SKM-1 treated with dmso at 0.1 percent for 144 hours (cell line): Measurements from ENCODE around the gene CERS4.
"Not testable (repeated sequence)": the region's sequence is repeated elsewhere in the genome, so short reads cannot be mapped to it uniquely, and the experiment has no call there.

Experiments
- DNase-seq: peaks from one replicate; lab custom pipeline; 2025; ENCODE audit not compliant: unreplicated experiment; lab: John Stamatoyannopoulos, UW

The CERS4 gene

DNA sequence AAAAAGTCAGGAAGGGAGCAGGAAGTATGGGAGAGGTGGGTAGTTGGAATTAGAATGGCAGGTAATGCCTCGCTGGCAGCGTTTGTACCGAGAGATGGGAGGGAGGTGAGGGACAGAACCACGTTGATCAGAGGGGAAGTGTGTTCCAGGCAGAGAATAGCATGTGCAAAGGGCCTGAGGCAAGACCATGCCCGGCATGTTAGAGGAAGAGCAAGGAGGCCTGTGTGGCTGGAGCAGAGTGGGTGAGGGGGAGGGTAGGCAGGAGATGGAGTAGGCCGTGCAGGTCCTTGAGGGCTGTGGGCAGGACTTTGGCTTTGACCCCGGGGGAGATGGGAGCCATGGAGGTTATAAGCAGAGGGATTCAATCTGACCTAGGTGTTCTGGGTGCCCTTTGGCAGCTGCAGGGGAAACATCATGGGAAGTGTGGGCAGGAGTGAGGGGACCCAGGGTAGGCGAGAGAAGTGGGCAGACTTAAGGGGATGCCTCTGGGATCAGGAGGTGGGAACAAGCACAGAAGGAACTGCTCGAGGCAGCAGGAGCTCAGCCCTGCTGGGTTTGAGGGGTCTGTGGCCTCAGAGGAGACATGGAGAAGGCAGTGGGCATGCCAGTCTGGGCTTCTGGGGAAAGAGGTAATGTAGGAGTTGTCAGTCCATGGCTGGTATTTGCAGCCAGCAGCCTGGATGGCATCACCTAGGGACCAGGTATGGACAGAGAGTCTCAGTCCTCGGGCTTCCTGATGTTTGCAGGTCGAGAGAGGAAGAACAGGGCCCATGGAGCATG is 50.2 kb downstream of the CERS4 start:
- no peak for DNase-seq

DNA sequence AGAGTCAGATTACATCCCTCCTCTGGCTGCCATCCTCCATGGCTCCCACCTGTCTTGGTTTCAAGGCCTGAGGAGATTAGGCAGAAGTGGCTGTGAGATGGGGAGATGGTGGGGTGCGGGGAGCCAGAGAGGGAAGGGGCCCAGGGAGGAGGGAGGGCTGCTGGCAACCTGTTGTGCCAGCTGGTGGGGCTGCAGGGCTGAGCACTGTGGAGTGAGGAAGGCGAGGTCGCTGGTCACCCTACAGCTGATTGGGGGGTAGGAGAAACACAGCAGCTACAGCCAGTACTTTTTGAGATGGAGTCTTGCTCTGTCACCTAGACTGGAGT is 50.7 kb downstream of the CERS4 start:
- no peak for DNase-seq

DNA sequence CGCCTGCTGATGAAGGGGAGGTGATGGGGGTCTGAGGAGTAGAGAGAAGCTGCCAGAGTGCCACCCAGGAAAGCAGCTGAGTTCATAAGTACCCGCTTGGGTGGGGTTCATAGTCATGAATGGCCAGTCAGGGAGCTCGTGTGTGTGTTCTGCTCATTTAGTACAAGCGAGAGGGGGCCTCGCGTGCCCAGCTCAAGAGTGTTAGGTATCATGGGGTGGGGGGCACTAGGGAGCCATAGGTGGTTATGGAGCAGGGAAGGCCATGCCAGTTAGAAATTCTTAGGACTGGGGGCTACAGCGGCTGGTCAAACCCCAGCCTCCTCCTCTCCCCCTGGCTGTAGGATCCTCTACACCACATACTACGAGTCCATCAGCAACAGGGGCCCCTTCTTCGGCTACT is 52.2 kb downstream of the CERS4 start:
- no peak for DNase-seq

DNA sequence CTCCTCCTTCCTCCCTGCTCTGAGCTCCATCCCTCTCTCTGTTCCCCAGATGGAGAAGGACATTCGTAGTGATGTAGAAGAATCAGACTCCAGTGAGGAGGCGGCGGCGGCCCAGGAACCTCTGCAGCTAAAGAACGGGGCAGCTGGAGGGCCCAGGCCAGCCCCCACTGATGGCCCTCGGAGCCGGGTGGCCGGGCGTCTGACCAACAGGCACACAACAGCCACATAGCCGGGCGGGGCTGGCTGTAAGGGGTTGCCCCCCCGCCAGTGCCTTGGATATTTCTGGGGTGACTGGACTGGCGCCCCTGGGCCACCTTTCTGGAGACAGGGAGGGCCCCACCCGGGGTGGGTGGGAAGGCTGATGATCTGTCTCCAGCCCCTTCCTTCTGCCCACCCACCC is 52.7 kb downstream of the CERS4 start:
- DNase-seq, result no peak

DNA sequence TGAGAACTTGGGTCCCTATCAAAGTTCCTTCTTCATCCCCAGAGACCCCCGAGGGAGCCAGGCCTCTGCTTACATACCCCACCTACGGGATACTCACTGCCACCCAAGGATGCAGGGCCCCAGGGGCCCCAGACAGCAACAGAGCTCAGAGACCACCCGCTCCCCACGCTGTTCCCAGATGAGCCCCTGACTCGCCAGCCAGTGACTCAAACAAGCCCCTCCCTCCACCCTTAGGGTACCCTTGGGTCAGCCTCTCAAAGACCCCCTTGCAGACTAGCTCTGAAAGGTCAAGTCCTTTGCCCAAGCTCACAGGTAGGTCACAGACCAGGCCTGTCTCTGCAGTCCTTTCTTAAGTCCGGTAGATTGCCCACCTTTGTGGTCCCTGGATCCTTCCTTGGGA is 53.3 kb downstream of the CERS4 start:
- DNase-seq, result no peak

DNA sequence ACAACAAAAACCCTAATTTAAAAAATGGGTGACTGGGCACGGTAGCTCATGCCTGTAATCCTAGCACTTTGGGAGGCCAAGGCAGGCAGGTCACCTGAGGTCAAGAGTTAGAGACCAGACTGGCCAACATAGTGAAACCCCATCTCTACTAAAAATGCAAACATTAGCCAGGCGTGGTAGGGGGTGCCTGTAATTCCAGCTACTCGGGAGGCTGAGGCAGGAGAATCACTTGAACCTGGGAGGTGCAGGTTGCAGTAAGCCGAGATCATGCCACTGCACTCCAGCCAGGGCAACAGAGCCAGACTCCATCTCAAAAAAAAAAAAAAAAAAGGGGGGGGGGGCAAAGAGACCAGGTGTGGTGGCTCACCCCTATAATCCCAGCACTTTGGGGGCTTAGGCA is 55.1 kb downstream of the CERS4 start:
- DNase-seq, result not testable (repeated sequence)

DNA sequence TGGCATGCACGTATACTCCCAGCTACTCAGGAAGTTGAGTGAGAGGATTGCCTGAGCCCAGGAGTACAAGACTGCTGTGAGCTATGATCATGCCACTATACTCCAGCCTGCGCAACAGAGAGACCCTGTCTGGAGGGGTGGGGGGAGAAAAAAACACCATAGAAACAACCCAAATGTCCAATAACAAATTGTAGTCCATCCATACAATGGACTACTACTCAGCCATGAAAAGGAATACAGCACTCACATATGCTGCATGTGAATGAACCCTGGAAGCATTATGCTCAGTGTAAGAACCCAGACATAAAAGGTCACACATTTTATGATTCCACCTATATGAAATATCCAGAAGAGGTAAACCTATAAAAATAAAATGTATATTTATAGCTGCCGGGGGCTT is 56.7 kb downstream of the CERS4 start:
- no peak for DNase-seq

DNA sequence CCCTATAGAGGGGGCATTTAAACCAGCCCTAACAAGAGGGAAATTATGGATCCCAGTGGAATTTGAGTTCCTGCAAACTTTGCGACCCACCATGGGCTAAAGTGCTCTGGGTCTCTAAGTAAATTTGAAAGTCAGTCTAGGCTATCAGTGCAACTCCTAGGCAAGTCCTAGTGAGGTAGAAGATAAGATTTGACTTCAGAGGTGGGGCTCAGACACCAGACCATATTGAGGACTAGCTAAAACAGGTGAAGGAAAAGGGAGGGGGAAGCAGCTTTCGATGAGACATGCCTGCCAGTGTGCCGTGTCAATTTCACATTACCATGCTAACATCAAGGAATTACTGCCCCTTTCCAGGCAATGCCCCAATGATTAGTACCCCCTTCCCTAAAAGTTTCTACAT is 60.6 kb downstream of the CERS4 start:
- DNase-seq, result no peak

DNA sequence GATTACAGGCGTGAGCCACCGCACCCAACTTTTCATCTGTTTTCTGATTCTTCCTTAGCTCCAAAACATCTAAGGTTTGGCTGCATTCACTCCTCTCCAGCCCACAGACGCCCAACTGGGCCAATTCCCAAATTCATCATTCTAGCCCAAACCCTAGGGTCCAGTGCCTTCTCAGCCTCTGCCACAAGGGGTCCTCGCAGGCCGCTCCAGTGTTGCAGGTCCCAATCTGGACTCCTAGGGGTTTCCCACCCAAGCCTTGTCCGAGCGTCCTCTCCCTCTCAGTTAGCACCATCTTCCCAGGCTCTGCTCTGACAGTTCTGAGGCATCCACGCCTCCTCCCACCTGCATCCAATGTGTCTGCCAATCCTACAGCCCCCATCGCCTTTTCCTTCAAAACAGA is 67.3 kb downstream of the CERS4 start:
- DNase-seq, result not testable (repeated sequence)

DNA sequence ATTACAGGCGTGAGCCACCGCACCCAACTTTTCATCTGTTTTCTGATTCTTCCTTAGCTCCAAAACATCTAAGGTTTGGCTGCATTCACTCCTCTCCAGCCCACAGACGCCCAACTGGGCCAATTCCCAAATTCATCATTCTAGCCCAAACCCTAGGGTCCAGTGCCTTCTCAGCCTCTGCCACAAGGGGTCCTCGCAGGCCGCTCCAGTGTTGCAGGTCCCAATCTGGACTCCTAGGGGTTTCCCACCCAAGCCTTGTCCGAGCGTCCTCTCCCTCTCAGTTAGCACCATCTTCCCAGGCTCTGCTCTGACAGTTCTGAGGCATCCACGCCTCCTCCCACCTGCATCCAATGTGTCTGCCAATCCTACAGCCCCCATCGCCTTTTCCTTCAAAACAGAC is 82.2 kb downstream of the CERS4 start:
- not testable (repeated sequence) for DNase-seq

DNA sequence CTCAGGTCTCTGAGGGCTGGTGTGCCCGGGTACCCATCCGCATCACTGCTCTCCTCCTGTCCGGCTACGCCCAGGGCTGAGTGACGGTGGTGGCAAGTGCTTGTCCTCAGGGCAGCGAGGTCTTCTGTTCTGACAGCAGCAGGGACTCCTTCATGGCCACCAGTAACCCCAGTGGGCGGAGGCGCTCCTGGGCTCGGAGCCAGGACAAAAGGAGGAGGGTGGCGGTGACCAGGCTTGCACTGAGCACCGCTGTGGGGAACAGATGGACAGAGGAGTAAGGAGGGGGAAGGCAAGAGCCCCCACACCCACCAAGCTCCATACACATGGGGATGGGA is 93.2 kb downstream of the CERS4 start:
- DNase-seq, result no peak

DNA sequence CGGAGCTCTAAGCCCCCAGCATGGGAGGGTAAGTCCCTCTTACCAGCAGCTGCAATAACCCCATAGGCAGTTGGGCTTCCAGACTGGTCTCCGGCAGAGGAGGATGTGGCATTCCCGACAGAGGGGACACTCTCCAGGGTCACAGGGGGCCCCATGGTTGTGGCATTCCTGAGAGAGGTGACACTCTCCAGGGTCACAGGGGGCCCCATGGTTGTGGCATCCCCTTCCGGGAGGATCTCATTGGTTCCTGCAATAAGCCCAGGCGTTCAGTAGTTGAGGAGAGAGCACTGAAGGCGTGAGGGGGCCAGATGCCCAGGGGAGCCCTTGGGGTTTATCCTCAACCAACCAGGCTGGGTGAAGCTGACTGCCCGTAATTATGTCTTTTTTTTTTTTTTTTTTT is 93.6 kb downstream of the CERS4 start:
- no peak for DNase-seq

DNA sequence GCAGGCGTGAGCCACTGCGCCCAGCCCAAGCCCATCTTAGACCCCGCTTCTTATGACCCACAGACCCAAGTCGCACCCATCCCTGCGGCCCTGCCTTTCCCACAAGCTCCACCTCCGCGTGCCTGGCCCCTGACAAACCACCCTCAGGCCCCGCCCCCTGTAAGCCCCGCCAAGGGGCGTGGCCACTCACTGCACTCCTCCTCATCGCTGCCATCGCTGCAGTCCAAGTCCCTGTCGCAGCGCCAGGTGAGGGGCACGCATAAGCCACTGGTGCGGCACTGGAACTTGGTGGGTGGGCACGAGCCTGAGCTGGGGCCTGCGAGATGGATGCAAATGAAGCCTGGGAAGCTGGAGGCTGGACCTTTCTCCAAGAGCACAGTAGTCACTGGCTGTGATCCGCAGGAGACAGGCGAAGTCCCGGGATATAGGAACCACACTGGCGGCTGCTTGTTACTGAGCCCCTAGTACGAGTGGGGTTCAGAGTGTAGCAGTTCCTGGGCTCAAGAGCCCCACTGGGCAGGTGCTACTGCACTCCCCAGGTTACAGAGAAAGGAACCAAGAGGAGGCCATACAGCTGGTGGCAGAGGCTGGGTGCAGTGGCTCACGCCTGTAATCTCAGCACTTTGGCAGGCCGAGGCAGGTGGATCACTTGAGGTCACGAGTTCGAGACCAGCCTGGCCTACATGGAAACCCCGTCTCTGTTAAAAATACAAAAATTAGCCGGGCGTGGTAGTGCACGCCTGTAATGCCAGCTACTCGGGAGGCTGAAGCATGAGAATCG is 95.9 kb downstream of the CERS4 start:
- no peak for DNase-seq

DNA sequence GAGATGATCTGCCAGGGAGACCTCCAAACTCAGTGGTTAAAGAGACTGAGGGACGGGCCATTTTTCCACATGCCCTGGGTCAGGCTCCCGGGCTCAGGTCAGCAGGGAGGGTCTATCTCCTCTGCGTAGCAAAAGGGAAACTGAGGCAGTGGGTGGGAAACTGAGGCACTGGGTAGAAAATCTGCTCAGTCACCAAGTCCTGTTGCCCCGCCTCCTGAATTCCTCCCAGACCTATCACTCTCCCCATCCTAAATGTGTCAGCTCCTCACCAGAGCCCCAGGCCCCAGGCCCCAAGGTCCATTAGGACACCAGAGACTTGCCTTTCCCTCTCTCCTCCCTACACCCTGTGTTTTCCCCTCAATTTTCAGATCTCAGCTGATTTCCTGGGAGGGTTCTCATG is 96.6 kb downstream of the CERS4 start:
- no peak for DNase-seq

DNA sequence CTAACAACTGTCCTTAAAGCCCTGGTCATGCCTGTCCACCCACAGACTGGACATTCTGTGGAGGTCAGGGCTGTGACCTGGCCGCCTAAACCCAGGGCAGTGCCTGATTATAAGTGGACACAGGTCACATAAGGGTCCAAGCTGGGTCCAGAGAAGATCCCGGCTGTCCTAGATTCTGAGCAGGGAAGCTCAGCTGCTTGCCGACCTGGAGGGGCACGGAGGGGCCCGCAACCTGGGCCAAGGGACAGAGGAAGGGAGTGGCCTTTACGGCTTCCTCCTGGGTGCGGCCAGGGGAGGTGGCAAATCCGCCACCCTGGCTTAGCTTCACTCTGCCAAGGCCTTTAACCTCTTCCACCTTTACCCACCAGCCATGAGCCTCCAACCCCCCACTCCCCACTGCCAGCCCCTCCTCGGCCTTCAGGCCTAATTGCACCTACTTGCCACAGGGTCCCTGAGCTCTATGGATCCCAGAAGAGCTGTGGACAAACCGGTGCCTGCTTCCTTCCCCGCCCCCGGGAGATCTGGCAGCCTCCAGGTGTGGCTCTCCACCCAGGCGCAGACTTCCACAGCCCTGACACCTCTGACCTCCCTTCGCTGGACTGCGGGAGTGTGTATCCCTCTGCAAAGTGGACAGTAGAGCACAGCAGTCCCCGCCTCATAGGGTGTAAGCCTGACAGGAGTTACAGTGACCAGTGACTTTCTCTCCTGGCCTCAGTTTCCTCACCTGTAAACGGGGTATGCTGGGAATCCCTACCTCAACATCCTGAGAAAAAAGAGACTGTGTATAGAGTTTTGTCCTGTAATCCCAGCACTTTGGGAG is 97.3 kb downstream of the CERS4 start:
- no peak for DNase-seq

DNA sequence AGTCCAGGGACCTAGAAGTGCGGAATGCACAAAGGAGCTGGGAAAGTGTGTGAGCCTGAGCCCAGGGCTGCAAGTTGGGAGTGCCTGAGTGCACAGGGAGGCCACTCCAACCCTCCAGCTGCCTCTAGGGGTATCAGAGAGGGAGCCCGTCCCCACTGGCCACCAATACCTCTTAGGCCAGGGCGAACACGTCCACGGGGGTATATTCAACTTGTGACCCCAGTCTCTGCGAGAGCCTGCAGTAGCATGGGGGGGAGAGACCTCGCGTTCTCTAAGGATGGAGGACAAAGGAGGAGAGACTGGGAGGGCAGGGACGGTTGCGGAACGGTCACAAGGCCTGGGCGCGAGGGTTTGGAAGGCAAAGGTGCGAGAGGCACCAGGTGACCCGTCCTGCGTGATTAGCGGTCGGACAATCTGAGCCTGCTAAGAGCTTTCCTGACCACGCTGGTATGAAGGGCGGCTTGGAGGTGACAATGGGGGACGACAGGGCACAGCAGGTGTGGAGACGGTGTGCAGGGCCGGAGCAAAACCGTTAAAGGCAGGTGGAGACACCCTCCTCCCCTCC is 98.3 kb downstream of the CERS4 start:
- no peak for DNase-seq

DNA sequence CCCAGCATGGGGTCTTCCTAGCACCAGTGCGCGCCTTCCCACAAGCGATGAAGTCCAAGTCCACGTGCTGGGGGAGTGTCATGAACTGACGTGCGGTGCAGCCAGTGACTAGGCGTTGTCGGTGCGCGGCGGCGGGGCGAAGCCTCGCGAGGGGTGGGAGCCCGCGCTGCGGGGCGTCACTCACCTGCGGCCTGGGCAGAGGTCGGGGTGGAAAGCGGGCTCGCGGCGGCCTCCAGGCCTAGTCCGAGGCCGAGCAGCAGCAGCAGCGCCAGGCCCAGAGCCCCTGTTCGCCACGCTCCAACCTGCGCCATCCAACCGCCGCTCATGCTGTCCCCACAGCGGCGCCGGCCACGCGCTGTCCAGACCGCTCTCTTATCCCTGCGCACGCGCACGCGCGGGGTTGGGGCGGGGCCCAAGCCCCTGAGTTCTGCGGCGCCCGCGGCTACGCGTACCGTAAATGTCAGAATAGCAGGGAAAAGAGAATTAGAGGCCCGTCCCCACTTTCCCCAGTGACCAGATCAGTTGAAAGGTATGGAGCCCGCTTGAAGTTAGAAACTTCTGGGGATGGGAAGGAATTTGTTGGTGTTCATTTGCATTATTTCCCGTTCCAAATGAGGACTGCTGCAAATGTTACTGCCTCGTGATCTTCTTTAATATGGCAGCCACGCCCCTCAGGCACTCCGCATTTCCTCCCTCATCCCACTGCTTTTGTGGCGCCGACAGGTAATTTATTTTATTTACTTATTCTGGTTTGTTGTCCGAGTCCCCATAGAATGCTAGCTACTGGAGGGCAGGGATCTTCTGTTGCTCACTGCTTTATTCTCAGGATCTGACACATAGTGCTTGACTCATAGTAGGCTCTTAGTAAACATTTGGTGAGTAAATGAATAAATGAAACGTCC is 99.0 kb downstream of the CERS4 start, which contains the start of gene CD320:
Gene CD320 (minus strand): TSS at position 394 of the 902 bp plus-strand sequence. CDS start 68 bp downstream, at position 326.
- no peak for DNase-seq

DNA sequence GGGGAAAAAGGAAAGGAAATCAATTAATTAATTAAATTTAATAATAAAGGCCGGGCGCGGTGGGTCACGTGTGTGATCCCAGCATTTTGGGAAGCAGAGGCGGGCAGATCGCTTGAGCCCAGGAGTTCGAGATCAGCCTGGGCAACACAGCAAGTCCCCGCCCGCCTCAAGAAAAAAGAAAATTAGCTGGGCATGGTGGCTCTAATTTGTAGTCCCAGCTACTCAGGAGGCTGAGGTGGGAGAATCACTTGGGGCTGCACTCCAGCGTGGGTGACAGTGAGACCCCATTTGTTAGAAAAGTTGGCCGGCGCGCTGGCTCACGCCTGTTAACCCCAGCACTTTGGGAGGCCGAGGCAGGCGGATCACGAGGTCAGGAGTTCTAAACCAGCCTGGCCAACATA is 99.7 kb downstream of the CERS4 start:
- DNase-seq, result no peak

DNA sequence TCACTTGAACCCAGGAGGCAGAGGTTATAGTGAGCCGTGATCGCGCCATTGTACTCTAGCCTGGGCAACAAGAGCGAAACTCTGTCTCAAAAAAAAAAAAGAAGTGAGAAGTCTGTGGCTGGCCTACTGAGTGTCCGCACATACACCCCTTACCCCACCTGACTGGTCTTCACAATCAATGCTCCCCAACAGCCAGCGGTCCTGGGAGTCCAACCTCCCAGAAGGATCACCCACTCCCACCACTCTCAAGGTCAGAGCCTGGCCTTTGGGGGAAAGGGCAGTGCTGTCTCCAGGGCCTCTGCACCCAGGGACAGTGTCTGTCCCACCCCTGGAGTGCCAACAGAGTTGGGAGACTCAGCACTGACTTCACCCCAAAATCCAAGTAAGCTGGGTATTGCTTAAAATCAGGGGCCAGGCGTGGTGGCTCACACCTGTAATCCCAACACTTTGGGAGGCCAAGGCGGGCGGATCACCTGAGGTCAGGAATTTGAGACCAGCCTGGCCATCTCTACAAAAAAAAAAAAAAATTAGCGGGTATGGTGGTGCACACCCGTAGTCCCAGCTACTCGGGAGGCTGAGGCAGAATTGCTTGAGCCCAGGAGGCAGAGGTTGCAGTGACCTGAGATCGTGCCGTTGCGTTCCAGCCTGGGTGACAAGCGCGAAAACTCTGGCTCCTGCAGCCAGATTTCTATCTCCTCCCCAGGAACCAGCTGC is 101.3 kb downstream of the CERS4 start:
- DNase-seq, result no peak
